Vein endothelial cell (primary cell): ENCODE results near the gene GSTM5. TPM values are rescaled to one million over a fixed set of nuclear protein-coding genes. Genes with fewer than 3 reads are reported as not detected.

Experiments
- total RNA-seq: library from RNA; depleted of rRNA; stranded (reverse); fragments of >200 nt; gene quantifications from 2 replicates; pipeline ENCODE4 v1.2.3, GENCODE V29; 2012

Gene GSTM5
- total RNA-seq = under 0.01 and 0.10 TPM in 2 replicates

GRCh38 chr1:109711593-109712320 is at the start of gene GSTM5:
GSTM5 (plus strand) TSS chr1:109712251; CDS start chr1:109712313, 62 bp downstream.

GRCh38 chr1:109667452-109668122 is 44.5 kb upstream of the GSTM5 start, which contains the start of gene GSTM2:
GSTM2 (plus strand) TSS chr1:109668057; CDS start chr1:109668116, 59 bp downstream.

GRCh38 chr1:109687641-109688499 is 24.2 kb upstream of the GSTM5 start, which contains the start of gene GSTM1:
GSTM1 (plus strand) TSS chr1:109687817; CDS start chr1:109687874, 57 bp downstream.

GRCh38 chr1:109740615-109741373 is 28.7 kb downstream of the GSTM5 start, which contains the start of gene GSTM3:
GSTM3 (minus strand) TSS chr1:109741038; CDS start chr1:109740287, 751 bp downstream.

GRCh38 chr1:109763646-109764415 is 51.8 kb downstream of the GSTM5 start, which contains the start of gene EPS8L3:
EPS8L3 (minus strand) TSS chr1:109763923; CDS start chr1:109761749, 2,174 bp downstream.

Other genes starting within 250 kb of the GSTM5 start
- gene SYPL2, start 245.7 kb upstream of the GSTM5 start, total RNA-seq = under 0.01 TPM in 1 of 2 replicates, not detected in the other
- gene ATXN7L2, start 228.3 kb upstream of the GSTM5 start, total RNA-seq = 2.0 and 3.3 TPM in 2 replicates
- 6.5 and 7.8 TPM in 2 replicates for gene CYB561D1, start 218.2 kb upstream of the GSTM5 start, total RNA-seq
- gene AMIGO1, start 202.5 kb upstream of the GSTM5 start, total RNA-seq = 0.38 and 0.65 TPM in 2 replicates
- gene GPR61, start 172.4 kb upstream of the GSTM5 start, total RNA-seq = 0.65 TPM in 1 of 2 replicates, not detected in the other
- 16.0 and 21.6 TPM in 2 replicates for gene GNAI3, start 163.6 kb upstream of the GSTM5 start, total RNA-seq
- not detected in 2 replicates for gene GNAT2, start 92.6 kb upstream of the GSTM5 start, total RNA-seq
- gene AMPD2, start 92.4 kb upstream of the GSTM5 start, total RNA-seq = 48.3 and 65.3 TPM in 2 replicates
- 2.1 and 3.3 TPM in 2 replicates for gene GSTM4, start 56.2 kb upstream of the GSTM5 start, total RNA-seq
- gene GSTM2, start 44.2 kb upstream of the GSTM5 start, total RNA-seq = 1.7 and 4.9 TPM in 2 replicates
- gene GSTM1, start 24.4 kb upstream of the GSTM5 start, total RNA-seq = 20.6 TPM in 1 of 2 replicates, not detected in the other
- 54.7 and 54.9 TPM in 2 replicates for gene GSTM3, start 28.8 kb downstream of the GSTM5 start, total RNA-seq
- gene EPS8L3, start 51.7 kb downstream of the GSTM5 start, total RNA-seq = under 0.01 TPM in 1 of 2 replicates, not detected in the other
- gene CSF1, start 198.6 kb downstream of the GSTM5 start, total RNA-seq = 21.0 and 22.5 TPM in 2 replicates